PC-3 (cell line): ENCODE measurements around the gene REN. TPM values are rescaled to one million over a fixed set of nuclear protein-coding genes. Genes with fewer than 3 reads are reported as not detected.

Source experiments
- ATAC-seq: fragments of 200-7000 bp; cut with Tn5 transposase; 2 replicates; pipeline ENCODE4 v1.9.1; 2020; ENCODE audit warnings: mild to moderate bottlenecking, moderate library complexity
- BruUV-seq: library from RNA; stranded (reverse); fragments of 400-500 nt; replicated peaks from 2 replicates; lab custom pipeline; 2021; lab: Mats Ljungman, UMichigan
- CTCF ChIA-PET: fragments of 300-600 bp; sonication (Branson Sonifier 250); formaldehyde crosslinking; loops from one replicate; lab custom pipeline; 2022; ENCODE audit warnings: antibody characterized with exemption; lab: Charles Lee
- POLR2A ChIA-PET: fragments of 300-600 bp; sonication (Branson Sonifier 250); formaldehyde crosslinking; loops from one replicate; lab custom pipeline; 2022; ENCODE audit warnings: antibody characterized with exemption; ENCODE audit not compliant: unreplicated experiment; lab: Charles Lee
- DNase-seq: peaks from one replicate; pipeline ENCODE4 v3.0.0-alpha.2; 2015
- H2AFZ ChIP-seq: fragments of 300-600 bp; sonication (generic); 2 replicates; pipeline ENCODE4 v1.6.0; 2016; ENCODE audit warnings: antibody characterized with exemption, low read length
- H3F3A ChIP-seq: fragments of 300-600 bp; sonication (generic); one replicate; pipeline ENCODE4 v1.6.0; 2017; ENCODE audit warnings: antibody characterized with exemption, low read length, control low read depth, mild to moderate bottlenecking; ENCODE audit not compliant: unreplicated experiment
- H3K27ac ChIP-seq: fragments of 300-600 bp; sonication (generic); 2 replicates; pipeline ENCODE4 v1.5.1; 2016; ENCODE audit warnings: mild to moderate bottlenecking, low read length
- H3K27me3 ChIP-seq: fragments of 300-600 bp; sonication (generic); 2 replicates; pipeline ENCODE4 v1.6.1; 2016; ENCODE audit warnings: low read length, mixed read lengths
- H3K36me3 ChIP-seq: fragments of 300-600 bp; sonication (generic); 2 replicates; pipeline ENCODE4 v1.6.1; 2016; ENCODE audit warnings: low read depth, mixed run types, low read length, mixed read lengths
- H3K4me1 ChIP-seq: fragments of 300-600 bp; sonication (generic); 2 replicates; pipeline ENCODE4 v1.5.1; 2016; ENCODE audit warnings: low read length; ENCODE audit not compliant: insufficient read depth
- H3K4me2 ChIP-seq: fragments of 300-600 bp; sonication (generic); 2 replicates; pipeline ENCODE4 v1.6.0; 2016; ENCODE audit warnings: low read length
- H3K4me3 ChIP-seq: fragments of 300-600 bp; sonication (generic); 2 replicates; pipeline ENCODE4 v1.5.1; 2016; ENCODE audit warnings: mild to moderate bottlenecking, low read length, mixed read lengths
- H3K79me2 ChIP-seq: fragments of 300-600 bp; sonication (generic); 2 replicates; pipeline ENCODE4 v1.6.1; 2017; ENCODE audit warnings: low read length, mixed read lengths
- H3K9ac ChIP-seq: fragments of 300-600 bp; sonication (generic); 2 replicates; pipeline ENCODE4 v1.6.0; 2016; ENCODE audit warnings: mild to moderate bottlenecking, low read length
- H3K9me2 ChIP-seq: fragments of 300-600 bp; sonication (generic); replicated peaks from 2 replicates; pipeline ENCODE4 v1.6.1; 2016; ENCODE audit warnings: mixed run types, low read length, mixed read lengths
- H3K9me3 ChIP-seq: fragments of 300-600 bp; sonication (generic); 2 replicates; pipeline ENCODE4 v1.6.1; 2016; ENCODE audit warnings: low read length, mixed read lengths
- H4K20me1 ChIP-seq: fragments of 300-600 bp; sonication (generic); 2 replicates; pipeline ENCODE4 v1.6.1; 2016; ENCODE audit warnings: low read length, mixed read lengths
- CTCF ChIP-seq: fragments of 300-600 bp; sonication (generic); conservative IDR thresholded peaks from 2 replicates; pipeline ENCODE4 v1.5.1; 2017; ENCODE audit warnings: antibody characterized with exemption, low read depth, mild to moderate bottlenecking, low read length
- EZH2 ChIP-seq: fragments of 300-600 bp; sonication (generic); IDR thresholded peaks from one replicate; pipeline ENCODE4 v1.6.1; 2017; ENCODE audit warnings: antibody characterized with exemption, mild to moderate bottlenecking, low read length; ENCODE audit not compliant: unreplicated experiment
- EZH2phosphoT487 ChIP-seq: fragments of 300-600 bp; sonication (generic); IDR thresholded peaks from 2 replicates; pipeline ENCODE4 v1.6.1; 2018; ENCODE audit warnings: mild to moderate bottlenecking, antibody characterized with exemption, low read length, borderline replicate concordance
- intact Hi-C: fragments of 100-400 bp; cut with micrococcal nuclease; formaldehyde crosslinking; loops from 2 replicates; pipeline ENCODE4 v1.9.0; 2023
- total RNA-seq: library from RNA; depleted of rRNA; stranded (reverse); fragments of >200 nt; gene quantifications from 2 replicates; pipeline ENCODE4 v1.2.3, GENCODE V29; 2014

The REN gene
- total RNA-seq, 1 experiment from 2014 or later, result 2.7 TPM

- intact Hi-C loops, result loop anchor here (2.0 kb wide), 1 partner anchor 16 kb away; no protein-coding TSS in a partner anchor
- ChIA-PET POLR2A (no interaction called here), CTCF (interaction anchor here (1.0 kb wide), 1 partner anchor 24 kb away, joined by 5 read pairs; no protein-coding TSS in a partner anchor)
- H3K27me3 ChIP-seq, result no peaks in the 10 kb centered on the region
- no TSS peak for BruUV-seq
- peak overlapping the region; percentile 75 for H3K4me2 ChIP-seq
- peak; percentile 89 for DNase-seq
- H3K9me2 ChIP-seq, result no peaks in the 10 kb centered on the region
- TF ChIP-seq EZH2phosphoT487 (no peak), CTCF (no peak), EZH2 (no peak)
- peaks cover 10% of the 10 kb centered on the region for H3K9me3 ChIP-seq
- H3K9ac ChIP-seq, result peak overlapping the region; percentile 7; the same call in 1 of the 2 replicates
- peaks cover 27% of the 10 kb centered on the region for H3K79me2 ChIP-seq
- no peaks in the 10 kb centered on the region for H3F3A ChIP-seq
- no peaks in the 10 kb centered on the region for H4K20me1 ChIP-seq
- H3K4me3 ChIP-seq, result peak overlapping the region; percentile 51
- H3K36me3 ChIP-seq, result peaks cover 10% of the 10 kb centered on the region
- H2AFZ ChIP-seq, result peak overlapping the region; percentile 32; the same call in 1 of the 2 replicates
- peak; percentile 17 for ATAC-seq
- H3K4me1 ChIP-seq, result peaks cover 66% of the 10 kb centered on the region
- H3K27ac ChIP-seq, result peak overlapping the region; percentile 30
Observed at GRCh38 chr1:204174958-204175357, 8.8 kb upstream of the REN start.

- CTCF ChIA-PET, result interaction anchor here (0.6 kb wide), 1 partner anchor 357 kb away, joined by 3 read pairs; no protein-coding TSS in a partner anchor
- Histone ChIP-seq H3K27ac (peak overlapping the region; percentile 96), H3K36me3 (peaks cover 24% of the 10 kb centered on the region), H3K27me3 (no peaks in the 10 kb centered on the region), H4K20me1 (no peaks in the 10 kb centered on the region), H3F3A (no peaks in the 10 kb centered on the region), H3K79me2 (peaks cover 27% of the 10 kb centered on the region), H3K4me1 (peaks cover 66% of the 10 kb centered on the region), H3K4me3 (0 out of 2 replicates have a peak overlapping the region, but pooled peaks have one; percentile 0), H3K9me3 (peaks cover 23% of the 10 kb centered on the region), H3K4me2 (peak overlapping the region; percentile 21), H2AFZ (peak overlapping the region; percentile 10), H3K9ac (peak overlapping the region; percentile 72), H3K9me2 (no peaks in the 10 kb centered on the region)
- intact Hi-C loops, result no loop called here
- TF ChIP-seq CTCF, result no peak
- TF ChIP-seq EZH2, result no peak
- no peak for TF ChIP-seq EZH2phosphoT487
- POLR2A ChIA-PET, result interaction anchor here (1.0 kb wide), 1 partner anchor 26 kb away, joined by 5 read pairs; no protein-coding TSS in a partner anchor
- no peak for ATAC-seq
- no TSS peak for BruUV-seq
- peak; percentile 44 for DNase-seq
Observed at GRCh38 chr1:204172404-204173029, 6.4 kb upstream of the REN start.
